Endothelial cell of umbilical vein (primary cell): ENCODE data around the gene PPP1R26. TPM values are rescaled to one million over a fixed set of nuclear protein-coding genes. Genes with fewer than 3 reads are reported as not detected.

Source experiments
- BruUV-seq: library from RNA; stranded (reverse); fragments of 400-500 nt; replicated peaks from 2 replicates; lab custom pipeline; 2021; lab: Mats Ljungman, UMichigan
- CTCF ChIA-PET: fragments of 300-600, 350-600 bp; sonication (Branson Sonifier 250); formaldehyde crosslinking; loops from one replicate; lab custom pipeline; 2021; ENCODE audit warnings: antibody characterized with exemption, inconsistent platforms; lab: Charles Lee
- POLR2A ChIA-PET: fragments of 300-600, 350-600 bp; sonication (Branson Sonifier 250); formaldehyde crosslinking; loops from one replicate; lab custom pipeline; 2021; ENCODE audit warnings: antibody characterized with exemption, inconsistent platforms; lab: Charles Lee
- DNase-seq: peaks from one replicate; pipeline ENCODE4 v3.0.0-alpha.2; 2011; ENCODE audit warnings: low read depth, low spot score
- FAIRE-seq: peaks from 2 replicates; lab custom pipeline; 2011; peaks lifted over from hg19 to GRCh38; lab: Jason Lieb, UNC
- H2AFZ ChIP-seq: 2 replicates; pipeline ENCODE4 v1.6.0; 2012; ENCODE audit warnings: low read depth, low read length, control low read depth, inconsistent platforms
- H3K27ac ChIP-seq: 2 replicates; pipeline ENCODE4 v1.5.1; 2011; ENCODE audit warnings: low read depth, mild to moderate bottlenecking, control low read depth, low read length, moderate library complexity; ENCODE audit not compliant: insufficient read depth
- H3K27me3 ChIP-seq, 2 experiments: 2 replicates each; pipeline versions ENCODE4 v1.6.0 to v1.6.1; 2011; ENCODE audit warnings: low read length in 2 of 2, mixed read lengths in 1 of 2; ENCODE audit not compliant: control insufficient read depth in 2 of 2, insufficient read depth in 2 of 2
- H3K36me3 ChIP-seq, 2 experiments: 2 replicates in 1 of 2; 3 replicates in 1 of 2; pipeline ENCODE4 v1.5.1; 2011; ENCODE audit warnings: low read length in 2 of 2, mild to moderate bottlenecking in 1 of 2, moderate library complexity in 1 of 2; ENCODE audit not compliant: control insufficient read depth in 2 of 2, insufficient read depth in 2 of 2; ENCODE audit errors: extremely low read depth in 1 of 2
- H3K4me1 ChIP-seq: 3 replicates; pipeline ENCODE4 v1.5.1; 2011; ENCODE audit warnings: mild to moderate bottlenecking, low read length; ENCODE audit not compliant: control insufficient read depth, insufficient read depth; ENCODE audit errors: extremely low read depth
- H3K4me2 ChIP-seq: 2 replicates; pipeline ENCODE4 v1.6.1; 2011; ENCODE audit warnings: low read length, control low read depth, mixed read lengths; ENCODE audit not compliant: insufficient read depth
- H3K4me3 ChIP-seq, 3 experiments: fragments of 200-600 bp in 1 of 3; sonication (generic), shearing (Covaris generic) in 1 of 3; replicated peaks in 1 of 3; 2 replicates each; pipeline ENCODE4 v1.5.1; 2011 to 2016; ENCODE audit warnings: control low read depth in 3 of 3, low read length in 3 of 3, mild to moderate bottlenecking in 2 of 3, inconsistent platforms in 1 of 3, low read depth in 1 of 3, moderate library complexity in 1 of 3; ENCODE audit not compliant: insufficient read depth in 1 of 3
- H3K79me2 ChIP-seq: 2 replicates; pipeline ENCODE4 v1.6.0; 2012; ENCODE audit warnings: low read length, inconsistent platforms; ENCODE audit not compliant: control insufficient read depth, insufficient read depth
- H3K9ac ChIP-seq: replicated peaks from 2 replicates; pipeline ENCODE3; 2011; ENCODE audit warnings: low read length, control low read depth; ENCODE audit not compliant: insufficient read depth; ENCODE audit errors: extremely low read depth
- H3K9me1 ChIP-seq: replicated peaks from 3 replicates; pipeline ENCODE4 v1.6.0; 2011; ENCODE audit warnings: mild to moderate bottlenecking, low read length; ENCODE audit not compliant: control insufficient read depth, insufficient read depth; ENCODE audit errors: extremely low read depth
- H3K9me3 ChIP-seq: replicated peaks from 2 replicates; pipeline ENCODE4 v1.5.1; 2012; ENCODE audit warnings: low read length, inconsistent platforms; ENCODE audit not compliant: control insufficient read depth, insufficient read depth
- H4K20me1 ChIP-seq: replicated peaks from 2 replicates; pipeline ENCODE3; 2011; ENCODE audit warnings: mild to moderate bottlenecking, low read length; ENCODE audit not compliant: control insufficient read depth, insufficient read depth; ENCODE audit errors: extremely low read depth
- EZH2 ChIP-seq: IDR thresholded peaks from 2 replicates; pipeline ENCODE4 v1.6.1; 2012; ENCODE audit warnings: borderline replicate concordance, low read depth, mild to moderate bottlenecking, moderate library complexity, low read length, inconsistent platforms; ENCODE audit not compliant: severe bottlenecking
- FOS ChIP-seq: IDR thresholded peaks from 2 replicates; pipeline ENCODE4 v1.6.1; 2011; ENCODE audit warnings: mild to moderate bottlenecking, low read length, moderate library complexity, borderline replicate concordance; ENCODE audit not compliant: insufficient read depth
- GATA2 ChIP-seq: IDR thresholded peaks from 2 replicates; pipeline ENCODE4 v1.7.0; 2011; ENCODE audit warnings: low read depth, mild to moderate bottlenecking, moderate library complexity, mixed read lengths, low read length; ENCODE audit not compliant: insufficient read length, insufficient read depth
- MYC ChIP-seq: IDR thresholded peaks from one replicate; pipeline ENCODE4 v1.6.1; 2011; ENCODE audit warnings: mild to moderate bottlenecking, low read depth, low read length
- POLR2A ChIP-seq: IDR thresholded peaks from 2 replicates; pipeline ENCODE4 v1.6.1; 2012; ENCODE audit warnings: low read depth, mild to moderate bottlenecking, control low read depth, low read length
- POLR2AphosphoS5 ChIP-seq: IDR thresholded peaks from 2 replicates; pipeline ENCODE4 v1.6.1; 2012; ENCODE audit warnings: low read depth, mild to moderate bottlenecking, control low read depth, low read length, moderate library complexity; ENCODE audit not compliant: insufficient read depth
- dilution Hi-C: fragments of 300-500 bp; cut with MboI; formaldehyde crosslinking; loops from one replicate; pipeline ENCODE4 v1.15.0; 2019; ENCODE audit warnings: low sequenced_read_pairs; ENCODE audit not compliant: extremely low pct_ligation_motif_present
- intact Hi-C: fragments of 100-400 bp; cut with micrococcal nuclease; formaldehyde crosslinking; loops from one replicate; pipeline ENCODE4 v1.10.0; 2022
- polyA plus RNA-seq, 4 experiments: library from polyadenylated mRNA; depleted of rRNA in 3 of 4; stranded (reverse) in 3 of 4; unstranded in 1 of 4; fragments of >200 nt; gene quantifications; 2 replicates each; pipeline versions ENCODE4 v1.2.1 to v1.2.3, GENCODE V29; 2011 to 2012; ENCODE audit warnings: missing spikeins in 1 of 4
- total RNA-seq: library from RNA; stranded (reverse); gene quantifications from 2 replicates; pipeline ENCODE4 v1.2.3, GENCODE V29; 2021
- TF ChIP-seq, protein P1 (sequence below), 2 donors: IDR thresholded peaks; 1 replicate in 1 of 2; 2 replicates in 1 of 2; pipeline ENCODE4 v1.5.1; 2011; ENCODE audit warnings: low read length in 2 of 2, mild to moderate bottlenecking in 2 of 2, moderate library complexity in 2 of 2, control low read depth in 1 of 2, inconsistent platforms in 1 of 2, low read depth in 1 of 2; ENCODE audit not compliant: insufficient read depth in 1 of 2; ENCODE audit errors: extremely low read depth in 1 of 2
- TF ChIP-seq, protein P2 (sequence below): IDR thresholded peaks from 2 replicates; pipeline ENCODE4 v1.6.1; 2011; ENCODE audit not compliant: insufficient read depth, insufficient read length

PPP1R26 gene
- total and polyA plus RNA-seq, 2 donors (not counting 3 experiments of a cell fraction or from before 2014, with no cell fraction given): 5.9 to 16.9 TPM

DNA sequence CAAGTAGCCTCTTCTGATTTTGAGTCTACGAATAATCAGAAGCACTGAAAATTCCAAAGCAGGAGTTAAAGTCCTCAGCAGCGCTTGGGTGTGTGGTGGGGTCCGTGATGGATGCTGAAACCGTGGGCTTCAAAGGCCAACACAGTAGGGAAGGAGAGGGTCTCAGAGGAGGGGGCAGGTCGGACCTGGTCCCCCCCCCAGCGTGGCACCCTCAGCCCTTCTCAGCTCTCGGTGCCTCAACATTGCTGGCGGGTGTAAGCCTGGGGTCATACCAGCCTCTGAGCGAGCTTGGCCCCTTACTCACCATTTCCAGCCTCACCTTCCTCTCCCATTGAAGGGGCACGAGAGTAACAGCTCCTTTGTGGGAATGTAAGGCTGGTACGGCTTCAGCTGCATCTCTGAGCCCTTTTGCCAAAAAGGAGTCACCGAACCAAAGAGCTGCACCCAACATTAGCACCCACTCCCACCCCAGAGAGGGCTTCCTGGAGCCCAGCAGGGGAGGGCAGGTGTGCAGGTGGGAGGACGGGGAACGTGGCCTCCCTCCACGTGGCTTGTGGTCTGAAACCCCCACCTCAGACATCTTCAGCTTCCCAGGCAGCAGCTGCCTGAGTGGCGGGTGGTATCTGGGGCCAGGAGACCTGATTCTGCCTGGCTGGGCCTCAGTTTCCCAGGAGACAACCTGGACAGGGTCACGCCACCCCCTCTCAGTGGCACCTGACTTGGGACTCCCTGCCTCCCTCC, 34.9 kb downstream of the PPP1R26 start:
- TF ChIP-seq POLR2A (no peak), FOS (no peak), POLR2AphosphoS5 (no peak), MYC (no peak), GATA2 (no peak), EZH2 (no peak)
- TF ChIP-seq, protein P1, sequence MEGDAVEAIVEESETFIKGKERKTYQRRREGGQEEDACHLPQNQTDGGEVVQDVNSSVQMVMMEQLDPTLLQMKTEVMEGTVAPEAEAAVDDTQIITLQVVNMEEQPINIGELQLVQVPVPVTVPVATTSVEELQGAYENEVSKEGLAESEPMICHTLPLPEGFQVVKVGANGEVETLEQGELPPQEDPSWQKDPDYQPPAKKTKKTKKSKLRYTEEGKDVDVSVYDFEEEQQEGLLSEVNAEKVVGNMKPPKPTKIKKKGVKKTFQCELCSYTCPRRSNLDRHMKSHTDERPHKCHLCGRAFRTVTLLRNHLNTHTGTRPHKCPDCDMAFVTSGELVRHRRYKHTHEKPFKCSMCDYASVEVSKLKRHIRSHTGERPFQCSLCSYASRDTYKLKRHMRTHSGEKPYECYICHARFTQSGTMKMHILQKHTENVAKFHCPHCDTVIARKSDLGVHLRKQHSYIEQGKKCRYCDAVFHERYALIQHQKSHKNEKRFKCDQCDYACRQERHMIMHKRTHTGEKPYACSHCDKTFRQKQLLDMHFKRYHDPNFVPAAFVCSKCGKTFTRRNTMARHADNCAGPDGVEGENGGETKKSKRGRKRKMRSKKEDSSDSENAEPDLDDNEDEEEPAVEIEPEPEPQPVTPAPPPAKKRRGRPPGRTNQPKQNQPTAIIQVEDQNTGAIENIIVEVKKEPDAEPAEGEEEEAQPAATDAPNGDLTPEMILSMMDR (IDR thresholded peaks at IDR 0.05; ENCODE audit: extremely low read depth in 1 of 2, insufficient read depth in 1 of 2, low read depth in 1 of 2, low read length in 2 of 2): no peak
- TF ChIP-seq, protein P2, sequence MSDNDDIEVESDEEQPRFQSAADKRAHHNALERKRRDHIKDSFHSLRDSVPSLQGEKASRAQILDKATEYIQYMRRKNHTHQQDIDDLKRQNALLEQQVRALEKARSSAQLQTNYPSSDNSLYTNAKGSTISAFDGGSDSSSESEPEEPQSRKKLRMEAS: no peak
- Histone ChIP-seq H4K20me1 (no peaks in the 10 kb centered on the region), H3K27ac (no peak overlapping the region), H3K4me1 (peaks cover 13% of the 10 kb centered on the region), H3K4me2 (no peak overlapping the region), H3K9me3 (no peaks in the 10 kb centered on the region), H3K27me3 (no peaks in the 10 kb centered on the region), H3K79me2 (no peaks in the 10 kb centered on the region), H3K9ac (no peak overlapping the region), H2AFZ (no peak overlapping the region), H3K9me1 (no peaks in the 10 kb centered on the region), H3K4me3 (no peak overlapping the region), H3K36me3 (no peaks in the 10 kb centered on the region)
- DNase-seq (no peak), FAIRE-seq (no peak)
- intact Hi-C loops: no loop called here
- BruUV-seq: no TSS peak
- dilution Hi-C loops: no loop called here
- CTCF ChIA-PET: interaction anchor here (1.4 kb wide), 1 partner anchor 10 kb away, joined by 7 read pairs; no protein-coding TSS in a partner anchor
- POLR2A ChIA-PET: no interaction called here
